WTC11 (cell line): ENCODE measurements around the gene C3orf62.

Experiments
- ELF4 ChIP-seq: sonication (generic); formaldehyde crosslinking; IDR thresholded peaks from 2 replicates; pipeline ENCODE4 v1.8.1; 2022; ENCODE audit warnings: low read depth, mild to moderate bottlenecking, moderate library complexity, missing genetic modification reagents
- NFYB ChIP-seq: sonication (generic); formaldehyde crosslinking; conservative IDR thresholded peaks from 2 replicates; pipeline ENCODE4 v1.8.0; 2022; ENCODE audit warnings: low read depth, missing genetic modification reagents
- RELA ChIP-seq: sonication (generic); formaldehyde crosslinking; IDR thresholded peaks from 2 replicates; pipeline ENCODE4 v1.8.1; 2022; ENCODE audit warnings: missing genetic modification reagents, mild to moderate bottlenecking, borderline replicate concordance
- SOX15 ChIP-seq: fragments of 250-450 bp; sonication (Bioruptor Pico); IDR thresholded peaks from 2 replicates; pipeline ENCODE4 v1.9.0; 2021; ENCODE audit warnings: mild to moderate bottlenecking
- ZNF317 ChIP-seq: sonication (generic); formaldehyde crosslinking; IDR thresholded peaks from 2 replicates; pipeline ENCODE4 v1.8.1; 2023; ENCODE audit warnings: low read depth, mild to moderate bottlenecking, moderate library complexity, missing genetic modification reagents, borderline replicate concordance
- TF ChIP-seq, protein P1 (sequence below): fragments of 200-600 bp; IDR thresholded peaks from 2 replicates; pipeline ENCODE4 v1.8.0; 2022; ENCODE audit warnings: antibody characterized with exemption

DNA sequence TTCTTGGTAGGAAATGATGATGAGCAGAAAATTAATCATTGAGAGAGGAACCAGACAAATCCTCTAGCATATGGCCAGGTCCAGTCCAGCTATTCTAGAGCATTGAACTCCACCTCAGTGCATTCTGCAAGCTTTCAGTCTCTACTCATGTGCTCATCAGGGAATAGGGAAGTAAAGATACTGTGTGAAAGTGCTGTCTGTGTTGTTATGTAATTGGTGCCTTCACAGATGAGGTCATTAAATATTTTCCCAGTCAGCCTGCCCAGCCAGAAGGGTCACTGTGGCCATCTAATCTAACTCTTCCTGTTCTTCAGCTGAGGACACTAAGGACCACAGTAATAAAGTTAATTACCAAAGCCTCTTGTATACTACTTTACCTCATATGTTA, 28.2 kb downstream of the C3orf62 start:
- TF ChIP-seq, protein P1, sequence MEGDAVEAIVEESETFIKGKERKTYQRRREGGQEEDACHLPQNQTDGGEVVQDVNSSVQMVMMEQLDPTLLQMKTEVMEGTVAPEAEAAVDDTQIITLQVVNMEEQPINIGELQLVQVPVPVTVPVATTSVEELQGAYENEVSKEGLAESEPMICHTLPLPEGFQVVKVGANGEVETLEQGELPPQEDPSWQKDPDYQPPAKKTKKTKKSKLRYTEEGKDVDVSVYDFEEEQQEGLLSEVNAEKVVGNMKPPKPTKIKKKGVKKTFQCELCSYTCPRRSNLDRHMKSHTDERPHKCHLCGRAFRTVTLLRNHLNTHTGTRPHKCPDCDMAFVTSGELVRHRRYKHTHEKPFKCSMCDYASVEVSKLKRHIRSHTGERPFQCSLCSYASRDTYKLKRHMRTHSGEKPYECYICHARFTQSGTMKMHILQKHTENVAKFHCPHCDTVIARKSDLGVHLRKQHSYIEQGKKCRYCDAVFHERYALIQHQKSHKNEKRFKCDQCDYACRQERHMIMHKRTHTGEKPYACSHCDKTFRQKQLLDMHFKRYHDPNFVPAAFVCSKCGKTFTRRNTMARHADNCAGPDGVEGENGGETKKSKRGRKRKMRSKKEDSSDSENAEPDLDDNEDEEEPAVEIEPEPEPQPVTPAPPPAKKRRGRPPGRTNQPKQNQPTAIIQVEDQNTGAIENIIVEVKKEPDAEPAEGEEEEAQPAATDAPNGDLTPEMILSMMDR, result no peak
- TF ChIP-seq SOX15 (CRISPR knock-in tag) (no peak), NFYB (CRISPR knock-in tag) (no peak), ZNF317 (CRISPR knock-in tag) (no peak), ELF4 (CRISPR knock-in tag) (no peak), RELA (CRISPR knock-in tag) (no peak)
